ENCODE results near the gene FGFR3.
"Not testable (repeated sequence)": the region's sequence is repeated elsewhere in the genome, so short reads cannot be mapped to it uniquely, and the experiment has no call there.

Gene FGFR3

DNA sequence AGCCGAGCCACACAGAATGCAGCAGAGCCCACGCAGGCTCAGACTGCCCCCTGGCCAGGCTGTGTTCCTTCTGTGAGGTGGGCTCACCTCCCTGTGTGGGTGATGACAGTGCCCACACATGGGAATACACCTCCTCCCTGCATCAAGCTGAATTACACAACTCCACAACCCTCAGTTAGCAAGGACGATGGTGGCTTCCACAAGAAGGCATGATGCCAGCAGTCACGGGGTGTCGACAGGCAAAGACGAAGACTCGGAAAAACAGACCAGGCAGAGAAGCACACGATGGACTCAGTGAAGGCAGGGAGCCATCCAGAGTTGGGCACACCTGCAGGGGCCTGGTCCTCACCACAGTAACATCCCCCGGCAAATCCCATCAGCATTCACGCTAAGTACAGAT is 50.8 kb downstream of the FGFR3 start:
- DNase-seq = no peak

DNA sequence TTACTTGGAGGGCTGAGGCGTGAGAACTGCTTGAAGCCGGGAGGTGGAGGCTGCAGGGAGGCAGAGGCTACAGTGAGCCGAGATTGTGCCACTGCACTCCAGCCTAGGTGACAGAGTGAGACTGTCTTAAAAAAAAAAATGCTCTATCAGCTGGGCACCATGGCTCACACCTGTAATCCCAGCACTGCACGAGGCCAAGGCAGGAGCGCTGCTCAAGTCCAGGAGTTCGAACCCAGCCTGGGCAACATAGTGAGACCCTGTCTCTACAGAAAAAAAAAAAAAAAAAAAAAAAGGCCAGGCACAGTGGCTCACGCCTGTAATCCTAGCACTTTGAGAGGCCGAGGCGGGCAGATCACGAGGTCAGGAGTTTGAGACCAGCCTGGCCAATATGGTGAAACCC is 51.5 kb downstream of the FGFR3 start:
- not testable (repeated sequence) for DNase-seq

DNA sequence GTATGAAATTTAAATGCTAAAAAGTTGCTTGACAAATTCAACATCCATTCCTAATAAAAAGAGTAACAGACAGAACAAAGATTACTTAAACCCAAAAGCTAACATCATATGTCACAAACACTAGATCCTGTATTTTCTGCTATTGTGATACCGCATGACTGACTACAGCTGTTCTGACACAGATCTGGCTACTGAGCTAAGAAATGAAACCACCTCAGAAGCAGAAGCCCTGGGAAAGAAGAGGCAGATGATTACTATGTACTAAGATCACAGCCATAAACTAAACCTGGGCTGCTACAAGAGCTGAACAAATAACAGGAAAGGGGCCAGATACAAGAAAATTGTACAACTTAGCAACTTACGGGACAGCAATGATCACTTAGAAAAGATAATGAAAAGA is 53.5 kb downstream of the FGFR3 start:
- DNase-seq = no peak

DNA sequence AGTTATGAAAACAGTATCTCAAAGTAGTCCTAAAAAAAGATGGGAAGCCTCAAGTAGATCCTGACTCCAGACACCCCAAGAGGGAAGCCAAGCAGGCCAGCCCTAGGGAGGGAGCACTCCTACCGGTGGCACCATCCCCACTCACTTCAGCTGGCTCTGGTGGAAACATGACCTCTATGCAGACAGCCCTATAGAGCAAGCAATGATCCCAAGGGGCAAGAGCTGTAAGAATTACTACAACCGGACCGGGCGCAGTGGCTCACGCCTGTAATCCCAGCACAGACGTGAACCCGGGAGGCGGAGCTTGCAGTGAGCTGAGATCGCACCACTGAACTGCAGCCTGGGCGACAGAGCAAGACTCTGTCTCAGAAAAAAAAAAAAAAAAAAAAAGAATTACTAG is 57.2 kb downstream of the FGFR3 start:
- no peak for DNase-seq

DNA sequence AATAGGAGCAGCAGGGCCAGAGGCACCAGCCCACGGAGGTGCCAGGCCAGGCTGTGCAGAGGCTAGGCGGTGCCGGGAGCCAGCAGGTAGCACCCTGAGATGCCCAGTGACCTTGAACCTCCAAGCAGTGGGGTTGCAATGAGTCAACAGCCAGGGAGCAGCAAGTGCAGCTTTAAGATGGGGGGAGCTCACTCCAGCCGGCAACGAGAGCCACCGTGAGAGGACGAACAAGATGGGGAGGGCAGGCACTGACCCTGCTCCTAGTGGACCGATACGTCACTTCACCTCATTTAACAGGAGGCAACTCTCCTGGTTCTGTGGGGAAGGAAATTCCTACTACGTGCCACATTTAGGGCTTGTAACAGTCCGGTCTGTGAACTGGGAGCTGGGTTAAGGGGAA is 58.1 kb downstream of the FGFR3 start:
- no peak for DNase-seq

DNA sequence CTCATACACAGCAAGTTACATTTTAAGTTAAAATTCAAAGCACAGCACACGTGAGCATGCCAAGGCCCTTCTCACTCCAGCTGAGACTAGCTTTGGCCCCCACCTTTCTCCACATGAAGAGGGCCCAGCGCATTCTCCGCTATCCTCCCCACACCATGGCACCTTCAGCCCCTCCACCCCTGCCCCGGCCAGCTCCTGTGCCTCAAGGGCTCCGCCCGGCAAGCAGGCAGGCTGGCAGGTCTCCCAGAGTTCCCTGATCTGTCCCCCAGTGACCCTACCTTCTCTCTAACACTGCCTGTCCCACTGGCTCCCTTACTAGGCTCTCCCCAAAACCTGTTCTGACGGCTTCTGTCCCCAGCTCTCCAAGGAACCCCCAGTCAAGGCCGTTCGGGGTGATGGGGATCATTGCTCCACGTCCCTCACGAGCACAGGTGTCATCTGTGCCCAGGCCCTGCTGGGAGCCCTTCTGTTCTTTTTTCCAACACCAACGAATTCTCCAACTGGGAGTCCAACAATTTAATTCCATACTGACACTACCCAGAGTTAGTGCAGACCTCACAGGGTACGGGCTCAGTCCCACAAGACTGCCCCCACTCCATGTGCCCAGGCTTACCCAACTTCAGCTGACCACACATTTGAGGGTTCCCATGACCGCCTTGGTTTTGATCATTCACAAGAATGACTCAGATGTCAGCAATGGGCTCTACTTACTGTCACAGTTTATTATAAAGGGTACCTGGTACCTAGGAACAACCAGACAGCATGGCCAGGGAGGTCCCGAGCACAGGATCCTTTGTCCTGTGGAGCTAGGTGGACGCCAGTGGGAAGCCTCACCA is 58.7 kb downstream of the FGFR3 start:
- no peak for DNase-seq

DNA sequence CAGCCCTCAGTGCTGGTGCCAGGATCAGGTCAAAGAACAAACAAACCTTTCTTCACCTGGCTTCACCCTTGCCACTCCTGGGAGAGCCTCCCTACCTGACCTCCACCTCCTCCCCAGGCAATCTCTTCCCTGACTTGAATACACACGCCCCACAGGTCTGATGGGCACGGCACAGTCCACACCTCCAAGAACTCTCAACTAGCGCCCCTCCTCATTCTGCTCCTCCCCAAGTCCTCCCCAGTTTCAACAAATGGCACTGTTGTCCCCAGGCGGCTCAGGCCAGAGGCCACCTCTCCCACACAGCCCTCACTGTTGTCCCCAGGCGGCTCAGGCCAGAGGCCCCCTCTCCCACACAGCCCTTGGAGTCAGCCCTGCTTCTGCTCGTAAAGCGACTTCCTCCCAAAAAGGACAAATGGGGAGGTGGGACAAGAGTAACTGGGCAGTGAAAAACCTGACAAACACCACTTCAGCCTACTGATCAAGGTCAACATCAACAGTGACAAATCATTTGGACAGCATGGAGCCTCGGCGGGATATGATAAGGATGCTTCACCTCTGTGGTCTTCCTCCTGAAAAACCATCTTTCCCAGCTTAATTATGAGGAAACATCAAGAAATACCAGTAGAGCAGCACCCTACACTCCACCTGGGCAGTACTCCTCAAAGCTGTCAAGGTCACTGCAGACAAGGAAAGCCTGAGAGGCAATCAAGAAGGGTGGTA is 60.0 kb downstream of the FGFR3 start:
- no peak for DNase-seq

DNA sequence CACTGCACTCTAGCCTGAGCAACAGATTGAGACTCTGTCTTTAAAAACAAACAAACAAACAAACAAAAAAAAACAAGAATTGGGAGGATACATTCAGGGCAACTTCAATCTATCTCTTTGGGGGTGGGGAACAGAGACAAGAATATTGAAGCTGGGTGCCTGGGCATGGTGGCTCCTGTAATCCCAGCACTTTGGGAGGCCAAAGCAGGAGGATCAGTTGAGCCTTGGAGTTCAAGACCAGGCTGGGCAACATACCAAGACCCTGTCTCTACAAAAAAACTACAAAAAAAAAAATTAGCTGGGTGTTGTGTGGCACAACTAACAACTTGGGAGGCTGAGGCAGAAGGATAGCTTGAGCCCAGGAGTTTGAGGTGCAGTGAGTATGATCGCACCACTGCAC is 61.7 kb downstream of the FGFR3 start:
- no peak for DNase-seq

DNA sequence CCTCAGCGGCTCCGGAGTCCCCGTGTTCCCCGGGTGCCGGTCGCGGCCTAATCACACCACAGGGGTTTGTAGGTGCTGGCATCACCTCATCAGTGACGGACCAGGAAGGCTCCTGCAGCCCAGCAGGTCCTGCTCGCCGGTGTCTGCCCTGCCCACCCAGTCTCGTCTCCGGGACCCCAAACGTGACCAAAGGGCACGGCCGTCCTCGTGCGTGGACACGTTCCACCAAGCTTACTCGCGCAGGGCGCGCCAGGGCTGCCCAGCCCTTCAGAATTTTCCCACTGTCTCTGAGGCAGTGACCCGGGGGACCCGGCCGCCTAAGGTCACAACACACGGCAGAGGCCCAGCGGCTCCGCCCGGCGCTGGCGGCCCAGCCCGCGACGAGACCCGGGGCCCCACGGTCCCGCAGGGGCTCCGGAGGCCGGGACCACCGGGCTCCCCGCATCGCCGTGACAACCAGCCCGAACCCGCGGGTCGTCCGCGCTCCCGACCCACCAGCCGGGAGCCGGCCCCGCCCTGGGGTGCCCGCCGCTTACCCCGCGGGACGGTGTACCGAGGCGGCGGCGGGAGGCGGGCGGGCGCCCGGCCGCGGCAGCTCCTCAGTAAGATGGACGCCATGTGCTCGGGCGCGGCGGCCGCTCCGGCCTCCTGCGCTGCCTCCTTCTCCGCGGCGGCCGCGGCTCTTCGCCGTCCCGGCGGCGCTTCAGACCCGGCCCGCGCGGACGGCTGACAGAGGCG is 62.4 kb downstream of the FGFR3 start:
- DNase-seq = peak; percentile 46

DNA sequence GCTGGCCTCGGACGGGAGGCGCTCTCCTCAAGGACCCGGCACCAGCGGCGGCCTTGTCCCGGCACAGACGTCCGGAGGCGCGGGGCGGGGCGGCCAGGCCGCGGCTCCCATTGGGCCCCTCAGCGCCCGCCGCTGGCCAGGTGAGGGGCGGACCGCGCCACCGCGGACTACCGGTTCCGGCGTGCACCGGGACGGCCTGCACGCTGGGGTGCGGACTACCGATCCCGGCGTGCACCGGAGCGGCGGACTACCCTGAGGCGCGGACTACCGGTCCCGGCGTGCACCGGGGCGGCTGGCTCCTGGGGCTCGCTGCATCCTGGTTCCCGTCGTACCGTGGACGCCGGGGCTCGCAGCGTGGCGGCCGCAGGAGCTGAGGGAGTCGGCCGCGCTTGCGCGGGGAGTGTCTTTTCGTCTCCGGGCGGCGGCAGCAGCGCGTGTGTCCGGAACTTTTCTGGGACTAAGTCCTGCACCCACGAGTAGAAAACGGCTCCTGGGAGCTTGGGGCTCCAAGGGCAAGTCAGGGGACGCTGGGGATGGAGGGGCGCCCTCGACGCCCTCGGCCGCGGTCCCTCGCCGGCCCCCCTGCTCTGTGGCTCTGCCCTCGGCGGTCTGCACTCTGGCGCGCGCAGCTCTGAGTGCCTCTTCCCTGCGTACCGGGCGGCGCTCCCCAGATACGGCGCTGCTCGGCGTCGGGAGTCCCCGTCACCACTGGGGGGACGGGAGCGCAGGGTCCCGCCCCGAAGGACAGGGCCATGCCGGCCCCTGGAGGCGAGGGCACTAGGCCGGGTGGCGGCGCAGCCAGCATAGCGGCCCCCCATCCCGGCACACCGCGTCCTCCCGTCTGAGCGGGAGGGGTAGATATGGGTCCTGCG is 63.2 kb downstream of the FGFR3 start, which contains the start of gene LETM1:
TSS of gene LETM1 (minus strand) at position 86 of the 872 bp plus-strand sequence. CDS start 206 bp downstream, outside the sequence.
- DNase-seq = peak; percentile 97

DNA sequence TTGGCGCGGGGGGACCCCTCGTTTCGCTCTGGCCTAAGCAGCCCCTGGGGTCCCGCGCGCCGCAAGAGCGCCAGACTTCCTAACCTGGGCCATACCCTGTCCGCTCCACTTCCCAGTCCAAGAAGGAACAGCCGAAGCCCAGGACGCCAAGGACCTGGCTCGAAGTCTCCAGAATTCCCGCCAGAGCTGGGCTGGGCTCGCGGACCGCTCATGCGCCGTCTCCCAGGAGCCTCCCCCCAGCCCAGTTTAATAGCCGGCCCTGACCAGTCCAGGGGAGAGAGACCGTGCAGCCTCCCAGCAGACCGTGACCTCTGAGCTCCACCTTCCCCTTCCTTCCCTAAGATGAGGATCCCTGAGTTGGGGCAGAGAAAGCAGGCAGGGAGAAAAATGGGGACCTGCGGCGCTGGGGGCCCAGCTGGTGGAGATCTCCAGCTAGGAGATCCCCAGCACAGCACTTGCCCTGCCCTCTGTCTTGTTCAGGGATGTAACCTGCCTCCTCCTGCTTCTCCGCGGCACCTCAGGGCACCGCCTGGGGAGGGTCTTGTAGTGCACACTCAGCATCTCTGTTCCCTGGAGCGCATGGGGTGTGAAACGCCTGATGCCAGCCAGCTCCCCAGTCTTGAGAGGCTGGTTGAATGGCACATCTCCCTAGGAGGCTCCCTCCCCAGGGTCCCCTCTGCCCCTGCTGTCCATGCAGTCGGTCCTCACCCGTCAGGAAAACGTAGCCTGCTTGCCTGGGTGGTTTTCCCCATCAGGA is 64.0 kb downstream of the FGFR3 start:
- peak; percentile 53 for DNase-seq

DNA sequence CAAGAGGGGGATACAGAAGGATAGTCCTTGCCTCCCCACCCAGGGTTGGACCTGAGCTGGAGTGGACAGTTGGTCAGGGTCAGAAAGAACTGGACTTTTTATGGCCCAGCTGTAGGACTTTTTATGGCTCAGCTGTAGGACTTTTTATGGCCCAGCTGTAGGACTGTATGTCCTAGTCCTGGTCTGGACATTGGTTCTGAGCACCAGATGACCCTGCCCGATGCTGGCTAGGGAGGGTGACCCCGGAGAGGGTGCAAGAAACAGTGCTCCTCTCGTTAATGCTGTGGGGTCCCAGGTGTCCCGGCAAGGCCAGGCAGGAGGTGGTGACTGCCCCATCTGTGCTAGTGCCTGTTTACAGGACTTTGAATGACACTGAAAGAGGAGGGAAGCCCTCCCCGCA is 64.8 kb downstream of the FGFR3 start:
- no peak for DNase-seq

Measured in femur (tissue), 1 donor.